NCI-H2196 (cell line): ENCODE measurements around the gene CCDC126.
"Not testable (repeated sequence)": the region's sequence is repeated elsewhere in the genome, so short reads cannot be mapped to it uniquely, and the experiment has no call there.

Experiments used
- DNase-seq: peaks from one replicate; lab custom pipeline; 2025; ENCODE audit not compliant: unreplicated experiment; lab: John Stamatoyannopoulos, UW

The CCDC126 gene

DNA sequence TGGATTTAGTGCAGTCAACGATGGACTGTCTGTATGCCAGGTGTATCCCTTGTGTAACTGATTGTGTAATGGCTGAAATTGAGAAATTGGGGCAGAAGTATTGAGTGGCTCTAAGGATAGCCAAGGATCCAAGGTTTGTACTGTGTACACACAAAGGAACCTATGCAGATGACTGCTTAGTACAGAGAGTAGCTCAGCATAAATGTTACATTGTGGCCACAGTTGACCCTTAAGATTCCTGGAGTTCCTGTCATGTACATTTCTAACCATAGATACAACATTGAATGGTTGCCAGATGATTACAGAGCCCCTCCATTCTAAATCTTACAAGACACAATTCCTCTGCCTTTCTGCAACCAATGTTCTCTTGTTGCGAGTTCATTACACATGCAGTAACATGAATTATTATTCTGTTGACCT is 25.3 kb downstream of the CCDC126 start:
- DNase-seq: no peak

DNA sequence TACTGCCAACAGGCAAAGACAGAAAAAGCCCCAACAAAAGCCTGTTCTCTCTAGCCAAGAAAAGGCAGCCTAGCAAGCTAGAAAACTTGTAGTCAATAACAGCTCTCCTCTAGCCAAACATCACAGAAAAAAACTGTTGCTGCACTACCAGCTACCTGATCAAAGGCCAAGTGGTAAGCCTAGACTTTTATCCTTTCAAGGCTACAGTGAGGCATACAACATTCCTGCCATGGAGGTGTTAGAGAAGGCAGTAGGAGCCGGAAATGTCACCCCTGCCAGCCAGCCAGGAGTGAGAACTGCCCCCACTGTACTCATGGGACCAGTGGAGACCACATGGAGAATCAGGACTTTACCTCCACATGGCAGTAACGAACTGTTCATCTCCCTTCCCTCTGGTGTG is 31.2 kb downstream of the CCDC126 start:
- DNase-seq: no peak

DNA sequence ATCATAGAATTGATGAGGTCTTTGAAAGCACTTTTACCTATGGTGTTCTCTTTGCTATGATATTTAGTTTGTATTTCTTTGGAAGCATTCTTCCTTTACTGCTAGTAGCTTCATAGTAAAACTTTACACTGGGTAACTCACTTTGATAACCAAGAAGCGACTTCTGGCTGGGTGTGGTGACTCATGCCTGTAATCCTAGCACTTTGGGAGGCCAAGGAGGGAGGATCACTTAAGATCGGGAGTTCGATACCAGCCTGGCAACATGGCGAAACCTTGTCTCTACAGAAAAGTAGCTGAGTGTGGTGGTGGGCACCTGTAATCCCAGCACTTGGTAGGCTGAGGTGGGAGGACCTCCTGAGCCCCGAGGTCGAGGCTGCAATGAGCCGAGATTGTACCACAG is 36.2 kb downstream of the CCDC126 start:
- DNase-seq: no peak

DNA sequence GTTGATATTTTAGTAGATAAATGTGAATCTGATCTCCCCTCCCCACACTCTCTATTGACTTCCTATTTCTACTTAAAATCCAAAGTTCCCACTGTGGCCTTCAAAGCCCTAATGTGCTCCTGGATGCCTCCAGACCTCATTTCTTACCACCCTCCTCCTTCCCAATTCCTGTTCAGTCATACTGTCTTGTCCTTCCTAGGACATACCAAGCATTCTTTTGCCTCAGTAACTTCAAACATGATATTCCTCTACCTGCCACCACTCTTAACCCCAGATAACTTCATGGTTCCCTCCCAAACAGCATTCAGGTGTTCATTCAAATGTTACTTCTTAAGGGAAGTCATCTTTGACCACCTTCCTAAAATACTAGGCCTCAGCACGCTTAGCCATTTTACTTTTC is 48.6 kb downstream of the CCDC126 start:
- DNase-seq: no peak

DNA sequence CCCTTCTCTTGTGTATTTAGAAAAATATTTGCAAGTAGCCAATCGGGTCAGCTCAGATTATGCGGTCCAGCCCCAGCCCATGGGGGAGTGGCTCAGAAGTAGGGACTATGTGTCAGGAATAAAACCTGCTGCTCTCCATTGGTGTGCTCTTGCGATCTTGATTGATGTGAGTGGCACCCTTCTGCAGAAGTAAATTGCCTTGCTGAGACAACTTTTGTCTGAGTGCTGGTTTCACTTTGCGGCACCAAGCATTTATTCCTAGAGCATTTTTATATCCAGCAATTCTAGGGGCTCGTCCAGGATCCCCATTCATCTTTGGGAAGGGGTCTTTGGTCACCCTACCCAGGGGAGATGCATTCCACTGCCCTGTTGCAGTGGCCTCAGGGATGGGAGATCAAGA is 56.8 kb downstream of the CCDC126 start:
- no peak for DNase-seq

DNA sequence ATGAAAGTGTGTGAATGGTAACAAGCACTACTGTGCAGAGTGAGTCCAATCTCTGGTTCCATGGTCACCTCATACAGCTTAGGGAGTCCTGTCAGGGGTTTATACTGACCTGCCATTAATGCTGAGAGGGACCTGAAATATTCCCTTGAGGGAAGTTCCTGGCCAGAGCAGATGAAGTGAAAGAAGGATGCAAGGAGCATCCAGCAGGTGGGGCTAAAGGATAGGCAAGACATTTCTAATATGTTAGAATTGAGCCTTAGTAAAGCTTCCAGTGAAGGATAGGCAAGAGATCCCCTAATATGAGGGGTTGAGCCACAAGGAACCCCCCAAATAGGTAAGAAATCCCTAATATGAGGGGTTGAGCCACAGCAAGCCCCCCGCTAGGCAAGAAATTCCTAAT is 57.3 kb downstream of the CCDC126 start:
- no peak for DNase-seq

DNA sequence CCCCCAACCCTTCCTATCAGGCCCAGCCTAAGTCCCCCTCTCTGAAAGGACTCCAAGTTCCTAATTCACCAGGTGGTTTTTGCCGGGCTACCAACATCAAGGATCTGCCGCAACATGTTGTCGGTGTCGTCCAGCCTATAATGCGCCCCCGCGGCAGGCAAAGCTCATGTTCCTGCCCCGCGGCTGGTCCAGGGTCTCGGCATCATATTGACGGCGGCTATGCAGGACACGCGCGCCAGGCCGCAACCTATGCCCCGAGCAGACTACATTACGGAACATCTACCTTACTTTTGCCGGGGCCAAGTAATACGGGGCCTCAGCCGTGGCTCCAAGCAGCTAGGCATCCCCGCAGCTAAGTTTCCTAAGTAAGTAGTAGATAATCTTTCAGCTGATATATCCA is 58.3 kb downstream of the CCDC126 start:
- DNase-seq: no peak

DNA sequence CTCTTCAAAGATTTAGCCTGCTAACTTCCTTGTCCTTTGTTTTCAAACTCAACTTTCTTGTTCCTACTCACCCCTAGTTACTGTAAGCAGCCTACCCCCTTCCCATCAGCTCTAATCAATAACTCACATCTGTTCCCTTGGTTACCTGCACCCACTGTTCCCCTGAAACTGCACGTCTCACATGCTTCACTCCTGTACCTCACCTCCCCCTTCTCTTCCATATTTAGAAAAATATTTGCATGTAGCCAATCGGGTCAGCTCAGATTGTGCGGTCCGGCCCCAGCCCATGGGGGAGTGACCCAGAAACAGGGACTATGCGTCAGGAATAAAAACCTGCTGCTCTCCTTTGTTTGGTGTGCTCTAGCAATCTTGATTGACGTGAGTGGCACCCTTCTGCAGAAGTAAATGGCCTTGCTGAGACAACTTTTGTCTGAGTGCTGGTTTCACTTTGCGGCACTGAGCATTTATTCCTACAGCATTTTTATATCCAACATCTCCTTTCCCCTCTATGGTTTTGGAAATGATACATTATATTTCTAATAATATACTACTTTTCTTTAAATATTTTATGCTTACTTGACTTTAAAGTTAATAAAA is 61.7 kb downstream of the CCDC126 start:
- no peak for DNase-seq

DNA sequence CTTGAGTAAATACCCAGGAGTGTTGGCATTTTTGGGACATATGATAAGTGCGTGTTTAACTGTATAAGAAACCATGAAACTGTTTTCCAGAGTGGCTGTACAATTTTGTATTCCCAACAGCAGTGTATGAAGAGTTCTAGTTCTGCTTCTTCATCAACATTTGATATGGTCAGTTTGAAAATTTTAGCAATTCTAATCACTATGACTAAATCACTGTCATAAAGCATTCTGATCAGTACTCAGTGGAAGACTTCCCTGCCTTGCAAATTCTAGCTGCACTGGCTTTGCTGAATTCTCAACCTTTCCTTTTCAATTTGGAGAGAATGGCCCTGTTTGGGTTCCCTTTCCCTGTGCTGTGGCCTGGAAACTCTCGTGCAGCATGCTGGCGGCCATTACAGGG is 64.2 kb downstream of the CCDC126 start:
- DNase-seq: no peak

DNA sequence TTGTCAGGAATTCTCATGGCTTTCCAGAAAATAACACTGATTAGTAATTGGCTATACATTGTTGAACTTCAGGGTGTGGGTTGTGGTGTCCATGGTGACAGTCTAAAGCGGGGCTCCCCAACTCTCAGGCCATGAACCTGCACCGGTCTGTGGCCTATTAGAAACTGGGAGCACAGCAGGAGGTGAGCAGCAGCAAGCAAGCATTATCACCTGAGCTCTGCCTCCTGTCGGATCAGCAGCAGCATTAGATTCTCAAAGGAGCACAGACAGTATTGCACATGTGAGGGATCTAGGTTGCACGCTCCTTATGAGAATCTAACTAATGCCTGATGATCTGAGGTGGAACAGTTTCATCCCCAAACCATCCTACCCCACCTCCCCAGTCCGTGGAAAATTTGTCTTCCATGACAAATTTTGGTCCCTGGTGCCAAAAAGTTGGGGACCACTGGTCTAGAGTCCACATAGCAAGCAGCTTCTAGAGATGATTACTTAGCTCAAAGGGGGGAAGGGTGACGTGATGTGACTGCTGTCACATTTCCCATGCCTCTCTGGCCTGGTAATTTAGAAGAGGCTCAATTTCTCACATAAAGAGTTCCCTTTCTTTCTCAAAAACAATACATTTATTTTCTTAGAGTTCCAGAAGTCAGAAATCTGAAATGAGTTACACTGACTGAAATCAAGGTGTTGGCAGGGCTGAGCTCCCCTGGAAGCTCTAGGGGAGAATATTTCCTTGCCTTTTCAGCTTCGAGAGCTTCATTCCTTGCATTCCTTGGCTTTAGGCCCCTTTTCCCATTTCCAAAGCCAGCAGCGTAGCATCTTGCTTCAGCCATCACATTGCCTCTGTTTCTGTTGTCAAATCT is 65.2 kb downstream of the CCDC126 start:
- DNase-seq: no peak

DNA sequence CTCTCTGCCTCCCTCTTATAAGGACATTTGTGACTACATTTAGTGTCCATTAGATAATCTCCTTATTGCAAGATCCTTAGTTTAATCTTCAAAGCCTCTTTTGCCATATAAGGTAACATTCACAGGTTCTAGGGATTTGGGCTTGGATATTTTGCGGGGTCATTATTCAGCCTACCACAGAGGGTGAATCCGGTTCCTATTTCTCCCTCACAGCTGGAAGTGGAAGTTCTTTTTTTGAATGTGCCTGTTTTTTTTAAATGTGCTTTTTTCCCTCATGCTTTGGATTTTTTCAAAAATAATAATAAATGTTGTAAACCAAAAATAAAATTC is 65.8 kb downstream of the CCDC126 start:
- DNase-seq: no peak

DNA sequence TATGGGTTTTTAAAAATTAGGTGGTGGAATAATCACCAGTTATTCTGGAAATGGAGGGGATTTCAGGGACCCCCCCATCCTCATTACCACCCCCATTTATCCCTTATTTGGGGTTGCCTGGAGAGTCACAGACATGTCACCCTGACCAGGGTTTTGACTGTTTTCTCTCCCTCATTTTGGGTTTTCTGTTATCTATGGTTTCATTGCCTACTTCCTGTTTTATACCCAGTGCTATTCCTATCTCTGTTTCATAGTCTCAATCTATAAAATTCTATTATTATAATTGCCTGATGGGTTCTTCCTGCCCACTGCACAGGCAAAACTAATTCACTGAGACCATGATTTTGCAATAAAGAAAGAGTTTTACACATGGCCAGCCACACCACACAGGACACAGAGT is 66.9 kb downstream of the CCDC126 start:
- DNase-seq: no peak

DNA sequence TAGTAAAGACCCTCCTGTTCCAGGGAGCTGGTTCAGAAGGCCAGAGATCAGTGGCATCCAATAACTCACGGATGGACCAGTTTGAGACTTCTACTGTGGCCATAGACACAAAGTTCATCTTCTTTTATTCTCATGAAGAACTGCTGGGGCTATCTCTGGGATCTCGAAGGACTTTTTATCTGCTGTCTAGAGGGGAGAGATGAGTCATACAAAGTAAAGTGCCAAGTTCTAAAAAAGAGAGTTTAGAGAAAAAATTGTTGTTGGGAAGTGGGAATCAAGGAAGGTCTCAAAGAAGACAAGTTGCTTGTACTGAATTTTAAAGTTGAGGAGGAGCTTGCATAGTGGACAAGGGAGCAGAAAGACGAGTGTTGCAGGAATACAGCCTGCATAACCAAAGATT is 74.9 kb downstream of the CCDC126 start:
- DNase-seq: no peak

DNA sequence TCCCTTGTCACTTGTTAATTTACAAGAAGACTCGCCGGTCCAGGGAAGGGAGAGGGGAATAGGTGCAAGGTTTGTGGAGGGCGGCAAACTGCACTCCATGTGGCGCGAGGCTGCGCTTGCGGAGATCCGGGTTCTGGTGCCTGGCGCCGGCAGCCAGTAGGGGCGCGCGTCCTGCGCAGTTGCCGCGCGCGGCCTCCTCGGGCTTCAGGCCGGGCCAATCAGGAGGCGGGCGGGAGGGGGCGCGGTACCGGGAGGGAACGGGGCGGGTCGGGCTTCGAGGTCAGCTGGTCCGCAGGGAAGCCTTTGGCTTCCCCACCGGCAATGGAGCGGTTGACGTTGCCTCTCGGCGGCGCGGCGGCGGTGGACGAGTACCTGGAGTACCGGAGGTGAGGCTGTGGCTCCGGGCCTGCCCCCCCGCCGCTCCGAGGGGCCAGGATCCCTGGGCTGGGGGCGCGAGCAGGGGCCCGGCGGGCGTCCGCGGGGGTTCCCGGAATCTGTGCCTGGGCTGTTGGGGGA is 82.8 kb downstream of the CCDC126 start, which contains the start of gene FAM221A:
Gene FAM221A (plus strand): TSS at position 302 of the 516 bp plus-strand sequence. CDS start 20 bp downstream, at position 322.
- DNase-seq: peak; percentile 90

DNA sequence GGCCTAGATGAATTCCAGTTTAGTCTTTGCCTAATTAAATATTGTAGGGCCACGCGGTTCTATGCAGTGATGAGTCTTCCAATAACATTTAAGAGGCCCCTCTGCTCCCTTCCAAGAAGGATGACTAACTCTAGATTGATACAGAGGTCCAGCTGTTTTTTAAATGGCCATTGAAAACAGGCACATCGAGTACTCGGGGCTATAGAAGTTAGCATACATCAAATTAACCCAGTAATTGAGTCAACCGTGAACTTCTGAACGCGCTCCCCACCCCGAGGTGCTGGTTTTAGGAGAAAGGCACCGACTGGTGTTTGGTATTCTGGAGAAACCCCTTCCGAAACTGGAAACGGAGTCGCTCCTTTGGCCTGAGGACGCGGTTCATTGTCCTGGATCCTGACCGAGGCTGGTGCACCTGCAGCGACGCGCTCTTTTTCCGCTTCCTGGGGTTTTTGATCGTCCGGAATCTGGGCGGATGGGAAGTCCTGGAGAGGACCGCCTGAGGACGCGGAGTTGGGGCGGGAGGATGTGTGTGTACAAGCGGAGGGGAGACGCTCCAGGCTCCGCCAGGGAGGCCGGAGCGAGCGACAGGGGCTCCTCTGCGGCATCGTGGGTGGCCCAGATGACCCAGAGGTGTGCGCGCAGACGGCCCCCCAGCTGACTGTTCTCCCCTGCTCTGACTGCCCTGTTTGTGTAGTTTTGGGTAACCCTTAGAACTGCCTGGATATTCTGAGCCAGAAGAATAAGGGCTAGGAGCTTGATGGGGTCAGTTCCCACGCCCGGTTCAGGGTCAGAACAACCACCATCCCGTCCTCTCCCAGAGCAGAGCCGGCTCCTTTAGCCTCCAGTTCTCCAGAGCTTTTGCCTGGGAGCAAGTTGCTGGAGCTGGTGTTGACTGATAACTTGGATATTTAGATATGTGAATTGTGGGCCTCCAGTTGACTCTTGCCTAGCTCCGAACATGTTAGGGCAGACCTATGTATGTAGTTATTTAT is 83.5 kb downstream of the CCDC126 start:
- DNase-seq: peak; percentile 68

DNA sequence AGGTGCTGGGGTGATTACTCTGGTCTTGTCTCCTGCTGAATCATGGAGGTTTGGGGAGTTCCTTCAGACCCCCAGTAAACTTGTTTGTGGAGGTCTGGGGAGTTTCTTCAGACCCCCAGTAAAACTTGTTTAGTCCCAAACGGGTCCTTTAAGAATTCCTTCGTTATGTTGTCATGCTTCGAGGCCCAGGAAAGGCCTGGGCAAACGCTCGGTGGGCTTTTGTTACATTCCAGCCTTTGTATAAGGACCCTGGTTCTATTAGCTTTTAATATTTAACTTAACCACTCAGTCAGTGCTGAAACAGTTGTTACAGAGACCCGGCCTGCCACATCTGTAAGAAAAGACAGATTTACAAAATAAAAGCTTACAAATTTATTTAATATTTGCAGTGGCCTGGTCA is 86.9 kb downstream of the CCDC126 start:
- DNase-seq: not testable (repeated sequence)

DNA sequence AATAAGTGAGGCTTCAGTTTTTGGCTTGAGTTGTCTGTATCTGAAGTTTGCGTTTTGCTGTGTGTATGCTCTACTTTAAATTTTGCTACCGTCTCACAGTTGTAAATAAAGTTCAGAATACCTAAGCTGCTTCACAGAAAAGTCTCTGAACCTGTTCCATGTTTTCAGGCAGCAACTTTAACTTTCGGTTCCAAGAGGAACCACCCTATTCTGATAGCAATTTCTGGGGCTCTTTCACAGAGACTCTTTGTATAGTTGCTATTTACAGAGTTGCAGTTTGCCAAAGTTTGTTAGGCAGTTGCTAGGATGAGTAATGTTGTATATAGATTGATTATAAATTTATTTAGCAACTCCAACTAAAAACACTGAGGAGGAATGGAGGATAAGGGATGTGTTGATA is 88.5 kb downstream of the CCDC126 start:
- DNase-seq: no peak

DNA sequence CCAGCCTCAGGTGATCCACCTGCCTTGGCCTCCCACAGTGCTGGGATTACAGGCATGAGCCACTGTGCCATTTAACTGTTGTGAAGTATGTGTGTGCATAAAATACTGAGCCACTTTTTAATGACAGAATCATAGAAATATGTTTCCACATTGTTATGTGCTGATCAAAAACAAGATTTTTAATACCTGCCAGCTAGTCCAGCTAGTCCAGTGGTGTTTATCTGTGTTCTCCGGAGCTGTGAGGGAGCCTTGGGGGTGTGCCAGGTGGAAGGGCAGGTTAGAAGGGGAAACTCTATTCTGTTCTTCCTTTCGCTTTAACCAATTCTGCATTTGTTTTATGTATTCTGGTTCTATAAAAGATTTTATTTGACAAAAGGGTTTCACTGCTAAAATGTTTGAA is 89.8 kb downstream of the CCDC126 start:
- no peak for DNase-seq

DNA sequence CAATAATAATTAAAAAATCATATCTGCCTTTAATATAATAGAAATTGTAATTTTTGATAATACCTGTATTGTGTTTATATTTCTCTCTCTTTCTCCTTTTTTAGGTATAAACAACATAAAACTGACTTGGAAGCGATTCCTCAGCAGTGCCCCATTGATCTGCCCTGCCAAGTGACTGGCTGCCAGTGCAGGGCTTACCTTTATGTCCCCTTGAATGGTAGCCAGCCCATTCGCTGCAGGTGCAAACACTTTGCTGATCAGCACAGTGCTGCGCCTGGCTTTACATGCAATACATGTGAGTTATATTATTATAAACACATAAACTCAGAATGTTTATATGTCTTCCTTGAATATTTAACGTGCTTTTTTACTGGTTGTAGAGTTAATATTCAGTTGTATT is 92.0 kb downstream of the CCDC126 start:
- no peak for DNase-seq

DNA sequence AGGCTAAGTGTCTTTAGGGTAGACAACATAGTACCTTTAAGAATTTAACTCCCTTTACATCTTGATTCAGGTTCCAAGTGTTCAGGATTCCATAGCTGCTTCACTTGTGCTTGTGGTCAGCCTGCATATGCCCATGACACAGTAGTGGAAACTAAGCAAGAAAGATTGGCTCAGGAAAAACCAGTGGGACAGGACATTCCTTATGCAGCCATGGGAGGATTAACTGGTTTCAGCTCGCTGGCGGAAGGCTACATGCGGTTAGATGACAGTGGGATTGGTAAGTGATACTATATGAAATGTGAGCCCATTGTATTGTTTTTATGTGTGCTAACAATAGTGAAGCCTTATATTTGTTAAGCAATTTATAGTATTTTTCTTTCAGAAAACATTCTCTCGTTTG is 94.1 kb downstream of the CCDC126 start:
- DNase-seq: no peak

DNA sequence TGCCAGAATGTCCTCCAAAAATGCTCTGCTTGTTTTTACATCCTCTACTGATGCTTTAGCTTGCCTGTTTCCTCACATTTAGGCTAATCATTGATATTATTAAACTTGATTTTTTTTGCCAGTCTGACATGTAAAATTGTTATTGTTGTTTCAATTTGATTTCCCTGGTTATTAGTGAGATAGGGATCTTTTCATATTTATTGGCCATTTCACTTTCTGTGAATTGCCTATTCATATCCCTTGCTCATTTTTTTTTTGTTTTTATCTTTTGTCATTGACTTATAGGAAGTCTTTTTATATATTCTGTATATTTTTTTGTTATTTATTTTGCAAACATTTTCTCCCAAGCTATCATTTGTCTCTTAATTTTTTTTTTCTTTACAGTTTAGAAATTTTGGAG is 96.0 kb downstream of the CCDC126 start:
- DNase-seq: no peak
